ENCODE results near the gene CADPS.

DNA sequence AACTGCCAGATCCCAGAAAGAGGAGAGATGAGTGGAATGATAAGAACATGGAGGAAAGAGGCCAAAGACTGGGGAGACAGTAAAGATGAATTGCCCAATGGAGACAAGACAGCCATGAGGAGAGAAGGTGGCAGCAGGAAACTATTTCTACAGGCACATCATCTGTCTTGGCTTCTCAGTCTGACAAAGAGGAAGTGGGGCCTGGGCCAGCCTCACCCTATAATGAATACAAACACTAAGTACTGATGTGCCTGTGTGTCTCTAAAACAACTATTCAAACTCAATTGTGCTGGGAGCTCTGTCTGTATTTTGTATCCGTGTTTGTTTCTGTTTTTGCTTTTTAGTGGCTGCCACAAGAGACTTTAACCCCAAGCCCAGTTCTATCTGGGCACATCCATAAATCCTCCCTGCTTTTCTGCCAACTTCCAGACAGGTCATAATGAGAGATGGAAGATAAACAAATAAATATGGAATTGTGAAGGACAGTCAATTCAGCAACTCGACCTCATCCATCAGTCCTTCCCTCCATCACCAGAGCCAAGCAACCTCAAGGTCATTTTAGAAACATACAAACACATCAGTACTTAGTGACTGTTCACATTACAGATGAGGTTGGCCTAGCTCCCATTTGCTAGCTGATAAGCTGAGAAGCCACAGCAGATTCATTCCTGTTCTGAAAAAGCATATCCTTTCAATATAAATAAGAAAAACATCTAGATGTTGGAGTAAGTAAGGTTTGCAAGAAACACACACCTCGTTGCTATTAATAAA lies 116.7 kb downstream of the CADPS start:
- TF ChIP-seq, protein P1, sequence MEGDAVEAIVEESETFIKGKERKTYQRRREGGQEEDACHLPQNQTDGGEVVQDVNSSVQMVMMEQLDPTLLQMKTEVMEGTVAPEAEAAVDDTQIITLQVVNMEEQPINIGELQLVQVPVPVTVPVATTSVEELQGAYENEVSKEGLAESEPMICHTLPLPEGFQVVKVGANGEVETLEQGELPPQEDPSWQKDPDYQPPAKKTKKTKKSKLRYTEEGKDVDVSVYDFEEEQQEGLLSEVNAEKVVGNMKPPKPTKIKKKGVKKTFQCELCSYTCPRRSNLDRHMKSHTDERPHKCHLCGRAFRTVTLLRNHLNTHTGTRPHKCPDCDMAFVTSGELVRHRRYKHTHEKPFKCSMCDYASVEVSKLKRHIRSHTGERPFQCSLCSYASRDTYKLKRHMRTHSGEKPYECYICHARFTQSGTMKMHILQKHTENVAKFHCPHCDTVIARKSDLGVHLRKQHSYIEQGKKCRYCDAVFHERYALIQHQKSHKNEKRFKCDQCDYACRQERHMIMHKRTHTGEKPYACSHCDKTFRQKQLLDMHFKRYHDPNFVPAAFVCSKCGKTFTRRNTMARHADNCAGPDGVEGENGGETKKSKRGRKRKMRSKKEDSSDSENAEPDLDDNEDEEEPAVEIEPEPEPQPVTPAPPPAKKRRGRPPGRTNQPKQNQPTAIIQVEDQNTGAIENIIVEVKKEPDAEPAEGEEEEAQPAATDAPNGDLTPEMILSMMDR (IDR thresholded peaks at IDR 0.05): no peak
- no peak for TF ChIP-seq ZFX (IDR thresholded peaks at IDR 0.05; ENCODE audit: borderline replicate concordance)

Measured in 22Rv1 (cell line).